HCT116 (cell line): ENCODE data around the gene FKBP5. TPM values are rescaled to one million over a fixed set of nuclear protein-coding genes. Genes with fewer than 3 reads are reported as not detected.

Source experiments
- ATAC-seq: fragments of 200-7000 bp; cut with Tn5 transposase; 2 replicates; pipeline ENCODE4 v1.9.1; 2020; ENCODE audit warnings: mild to moderate bottlenecking, moderate library complexity
- BruUV-seq: library from RNA; stranded (reverse); fragments of 400-500 nt; replicated peaks from 2 replicates; lab custom pipeline; 2021; lab: Mats Ljungman, UMichigan
- CTCF ChIA-PET: fragments of 300-600 bp; sonication (Branson Sonifier 250); formaldehyde crosslinking; loops from one replicate; lab custom pipeline; 2021; ENCODE audit warnings: antibody characterized with exemption; lab: Charles Lee
- POLR2A ChIA-PET: fragments of 300-600, 350-600 bp; sonication (Branson Sonifier 250); formaldehyde crosslinking; loops from one replicate; lab custom pipeline; 2021; ENCODE audit warnings: antibody characterized with exemption; lab: Charles Lee
- RAD21 ChIA-PET, 2 experiments: fragments of 300-600 bp; sonication (Branson Sonifier 250); formaldehyde crosslinking; loops; one replicate each; lab custom pipeline; 2023; ENCODE audit warnings: low total read pairs in 2 of 2; ENCODE audit not compliant: uncharacterized antibody in 2 of 2, unreplicated experiment in 2 of 2, low non-redundant PET in 1 of 2; lab: Charles Lee
- DNase-seq: peaks from one replicate; pipeline ENCODE4 v3.0.0-alpha.2; 2010; ENCODE audit warnings: low read depth, low spot score
- H2AFZ ChIP-seq: fragments of 200-600 bp; shearing (Covaris generic), sonication (generic); 2 replicates; pipeline ENCODE4 v1.6.1; 2017; ENCODE audit warnings: low read depth, mixed run types, mixed read lengths, antibody characterized with exemption, low read length; ENCODE audit not compliant: poor library complexity, severe bottlenecking
- H3K27ac ChIP-seq: 2 replicates; pipeline ENCODE4 v1.5.1; 2012; ENCODE audit warnings: low read depth, low read length
- H3K27me3 ChIP-seq: fragments of 200-600 bp; sonication (generic); 2 replicates; pipeline ENCODE4 v1.6.1; 2016; ENCODE audit warnings: mixed run types, low read length, mixed read lengths; ENCODE audit not compliant: insufficient read depth
- H3K36me3 ChIP-seq, 2 experiments: fragments of 200-500 bp in 1 of 2; fragments of 200-600 bp in 1 of 2; sonication (Bioruptor generic) in 1 of 2; sonication (generic) in 1 of 2; 2 replicates each; pipeline versions ENCODE4 v1.5.1 to v1.6.1; 2014 to 2016; ENCODE audit warnings: low read length in 2 of 2, inconsistent platforms in 1 of 2, mixed read lengths in 1 of 2, mixed run types in 1 of 2; ENCODE audit not compliant: insufficient read depth in 2 of 2, control insufficient read depth in 1 of 2
- H3K4me1 ChIP-seq, 2 experiments: fragments of 200-600 bp in 1 of 2; sonication (generic) in 1 of 2; 2 replicates each; pipeline versions ENCODE4 v1.5.1 to v1.6.1; 2012 to 2017; ENCODE audit warnings: low read length in 2 of 2, inconsistent platforms in 1 of 2, mild to moderate bottlenecking in 1 of 2, mixed read lengths in 1 of 2, mixed run types in 1 of 2, moderate library complexity in 1 of 2; ENCODE audit not compliant: insufficient read depth in 2 of 2, control insufficient read depth in 1 of 2
- H3K4me2 ChIP-seq: fragments of 200-600 bp; sonication (generic); 2 replicates; pipeline ENCODE4 v1.6.1; 2017; ENCODE audit warnings: mixed run types, low read length, mixed read lengths
- H3K4me3 ChIP-seq, 2 experiments: fragments of 200-600 bp in 1 of 2; sonication (generic) in 1 of 2; replicated peaks in 1 of 2; 2 replicates each; pipeline ENCODE4 v1.5.1; 2011 to 2016; ENCODE audit warnings: low read length in 2 of 2, control low read depth in 1 of 2, low read depth in 1 of 2, mild to moderate bottlenecking in 1 of 2, mixed read lengths in 1 of 2, mixed run types in 1 of 2
- H3K79me2 ChIP-seq: fragments of 200-600 bp; sonication (generic); 2 replicates; pipeline ENCODE4 v1.6.1; 2017; ENCODE audit warnings: mild to moderate bottlenecking, mixed run types, low read length, moderate library complexity, mixed read lengths; ENCODE audit not compliant: insufficient read depth
- H3K9ac ChIP-seq: fragments of 200-600 bp; sonication (generic); 2 replicates; pipeline ENCODE4 v1.6.1; 2016; ENCODE audit warnings: low read length, mixed read lengths
- H3K9me2 ChIP-seq: fragments of 200-600 bp; sonication (generic), shearing (Covaris generic); 2 replicates; pipeline ENCODE4 v1.6.1; 2017; ENCODE audit warnings: mixed run types, mild to moderate bottlenecking, moderate library complexity; ENCODE audit not compliant: insufficient read depth
- H3K9me3 ChIP-seq, 2 experiments: fragments of 200-500 bp in 1 of 2; fragments of 200-600 bp in 1 of 2; sonication (Bioruptor generic) in 1 of 2; sonication (generic) in 1 of 2; 2 replicates each; pipeline ENCODE4 v1.6.1; 2014 to 2017; ENCODE audit warnings: low read length in 2 of 2, mixed read lengths in 2 of 2, inconsistent platforms in 1 of 2, low read depth in 1 of 2, mild to moderate bottlenecking in 1 of 2, mixed run types in 1 of 2, moderate library complexity in 1 of 2; ENCODE audit not compliant: control insufficient read depth in 1 of 2, insufficient read depth in 1 of 2
- H4K20me1 ChIP-seq: fragments of 200-600 bp; sonication (generic), shearing (Covaris generic); 2 replicates; pipeline ENCODE4 v1.6.1; 2017; ENCODE audit warnings: mixed run types, mild to moderate bottlenecking, moderate library complexity; ENCODE audit not compliant: insufficient read depth
- ATF3 ChIP-seq: IDR thresholded peaks from 2 replicates; pipeline ENCODE4 v1.6.1; 2012
- CBX3 ChIP-seq: IDR thresholded peaks from 2 replicates; pipeline ENCODE4 v1.6.1; 2012; ENCODE audit warnings: low read depth
- EGR1 ChIP-seq: IDR thresholded peaks from 2 replicates; pipeline ENCODE4 v1.6.1; 2012; ENCODE audit warnings: low read depth
- EZH2 ChIP-seq: fragments of 200-600 bp; sonication (generic); IDR thresholded peaks from 2 replicates; pipeline ENCODE4 v1.6.1; 2017; ENCODE audit warnings: antibody characterized with exemption, mixed run types
- EZH2phosphoT487 ChIP-seq: fragments of 200-600 bp; IDR thresholded peaks from 2 replicates; pipeline ENCODE4 v1.6.1; 2018; ENCODE audit warnings: antibody characterized with exemption, borderline replicate concordance
- JUND ChIP-seq: IDR thresholded peaks from 2 replicates; pipeline ENCODE4 v1.6.1; 2012
- MAX ChIP-seq: IDR thresholded peaks from 2 replicates; pipeline ENCODE4 v1.6.1; 2012
- POLR2AphosphoS5 ChIP-seq: IDR thresholded peaks from 2 replicates; pipeline ENCODE4 v1.6.1; 2011; ENCODE audit warnings: mild to moderate bottlenecking, low read depth, low read length, moderate library complexity
- RAD21 ChIP-seq: IDR thresholded peaks from 2 replicates; pipeline ENCODE4 v1.6.1; 2012; ENCODE audit warnings: low read depth, mild to moderate bottlenecking
- REST ChIP-seq: IDR thresholded peaks from 2 replicates; pipeline ENCODE4 v1.6.1; 2012; ENCODE audit warnings: low read depth
- SIN3A ChIP-seq: IDR thresholded peaks from 2 replicates; pipeline ENCODE4 v1.6.1; 2012; ENCODE audit warnings: low read depth
- SP1 ChIP-seq: IDR thresholded peaks from 2 replicates; pipeline ENCODE4 v1.6.1; 2012; ENCODE audit warnings: low read depth
- ZFX ChIP-seq: fragments of 450-650 bp; IDR thresholded peaks from 2 replicates; pipeline ENCODE4 v1.6.1; 2017
- ZNF274 ChIP-seq: fragments of 200-500 bp; sonication (Bioruptor generic); IDR thresholded peaks from 2 replicates; pipeline ENCODE4 v1.6.1; 2014; ENCODE audit warnings: mild to moderate bottlenecking, low read depth, low read length, inconsistent platforms
- intact Hi-C: fragments of 100-400 bp; cut with micrococcal nuclease; formaldehyde crosslinking; loops from 2 replicates; pipeline ENCODE4 v1.10.0; 2022
- total RNA-seq: library from RNA; stranded (reverse); gene quantifications from one replicate; pipeline ENCODE4 v1.2.1, GENCODE V29; 2021; ENCODE audit not compliant: unreplicated experiment
- TF ChIP-seq, protein P1 (sequence below), 3 experiments: fragments of 200-600 bp in 1 of 3; sonication (generic) in 1 of 3; IDR thresholded peaks in 2 of 3; conservative IDR thresholded peaks in 1 of 3; 2 replicates each; pipeline ENCODE4 v1.5.1; 2012 to 2017; ENCODE audit warnings: low read depth in 2 of 3, low read length in 2 of 3, antibody characterized with exemption in 1 of 3, borderline replicate concordance in 1 of 3, control low read depth in 1 of 3, mild to moderate bottlenecking in 1 of 3, mixed read lengths in 1 of 3, mixed run types in 1 of 3, moderate library complexity in 1 of 3; ENCODE audit not compliant: insufficient read depth in 1 of 3

FKBP5 gene
- total RNA-seq, 1 experiment from 2014 or later: 50.3 TPM

DNA sequence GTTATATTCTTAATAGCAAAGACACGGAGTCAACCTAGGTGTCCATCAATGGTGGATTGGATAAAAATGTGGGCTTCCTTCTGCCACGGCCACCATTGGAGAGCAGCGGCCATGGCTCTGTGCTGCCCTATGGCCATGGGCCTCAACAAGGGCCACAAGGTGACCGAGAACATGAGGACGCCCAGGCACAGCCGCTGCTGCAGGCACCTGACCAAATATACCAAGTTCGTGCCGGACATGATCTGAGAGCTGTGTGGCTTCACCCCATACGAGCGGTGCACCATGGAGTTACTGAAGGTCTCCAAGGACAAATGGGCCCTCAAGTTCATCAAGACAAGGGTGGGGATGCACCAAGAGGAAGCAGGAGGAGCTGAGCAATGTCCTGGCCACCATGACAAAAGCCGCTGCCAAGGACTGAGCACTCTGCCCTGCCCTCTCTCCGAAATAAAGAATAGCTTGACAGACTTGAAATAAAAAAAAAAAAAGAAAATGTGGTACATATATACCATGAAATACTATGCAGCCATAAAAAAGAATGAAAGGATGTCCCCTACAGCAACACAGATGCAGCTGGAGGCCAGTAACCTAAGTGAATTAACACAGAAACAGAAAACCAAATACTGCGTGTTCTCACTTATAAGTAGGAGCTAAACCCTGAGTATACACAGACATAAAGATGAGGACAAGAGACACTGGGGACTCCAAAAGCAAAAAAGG lies 81.0 kb downstream of the FKBP5 start:
- Histone ChIP-seq H3K79me2 (peaks cover 5% of the 10 kb centered on the region; the same call in 1 of the 2 replicates), H3K4me2 (peak overlapping the region; percentile 62; the same call in 1 of the 2 replicates), H3K4me1 (peaks cover 51 to 58% of the 10 kb centered on the region in 2 experiments), H3K27ac (no peak overlapping the region; the same call in 1 of the 2 replicates), H2AFZ (no peak overlapping the region), H3K9ac (no peak overlapping the region), H3K4me3 (no peak overlapping the region), H3K9me2 (no peaks in the 10 kb centered on the region), H3K36me3 (peaks cover 0 to 4% of the 10 kb centered on the region in 2 experiments; a peak in 1 of 4 replicates), H4K20me1 (peaks cover 5% of the 10 kb centered on the region; the same call in 1 of the 2 replicates), H3K27me3 (no peaks in the 10 kb centered on the region), H3K9me3 (no peaks in the 10 kb centered on the region)
- ChIA-PET RAD21 (no interaction called here), POLR2A (interaction anchor here (0.9 kb wide), 1 partner anchor 13 kb away, joined by 3 read pairs; no protein-coding TSS in a partner anchor), CTCF (no interaction called here)
- ATAC-seq (no peak), DNase-seq (no peak)
- TF ChIP-seq POLR2AphosphoS5 (no peak), EZH2 (no peak), JUND (no peak), CBX3 (no peak), RAD21 (no peak), SIN3A (no peak), EZH2phosphoT487 (no peak), ZNF274 (no peak), MAX (no peak), ZFX (no peak), SP1 (no peak), ATF3 (no peak), EGR1 (no peak), REST (no peak)
- TF ChIP-seq, protein P1, sequence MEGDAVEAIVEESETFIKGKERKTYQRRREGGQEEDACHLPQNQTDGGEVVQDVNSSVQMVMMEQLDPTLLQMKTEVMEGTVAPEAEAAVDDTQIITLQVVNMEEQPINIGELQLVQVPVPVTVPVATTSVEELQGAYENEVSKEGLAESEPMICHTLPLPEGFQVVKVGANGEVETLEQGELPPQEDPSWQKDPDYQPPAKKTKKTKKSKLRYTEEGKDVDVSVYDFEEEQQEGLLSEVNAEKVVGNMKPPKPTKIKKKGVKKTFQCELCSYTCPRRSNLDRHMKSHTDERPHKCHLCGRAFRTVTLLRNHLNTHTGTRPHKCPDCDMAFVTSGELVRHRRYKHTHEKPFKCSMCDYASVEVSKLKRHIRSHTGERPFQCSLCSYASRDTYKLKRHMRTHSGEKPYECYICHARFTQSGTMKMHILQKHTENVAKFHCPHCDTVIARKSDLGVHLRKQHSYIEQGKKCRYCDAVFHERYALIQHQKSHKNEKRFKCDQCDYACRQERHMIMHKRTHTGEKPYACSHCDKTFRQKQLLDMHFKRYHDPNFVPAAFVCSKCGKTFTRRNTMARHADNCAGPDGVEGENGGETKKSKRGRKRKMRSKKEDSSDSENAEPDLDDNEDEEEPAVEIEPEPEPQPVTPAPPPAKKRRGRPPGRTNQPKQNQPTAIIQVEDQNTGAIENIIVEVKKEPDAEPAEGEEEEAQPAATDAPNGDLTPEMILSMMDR (IDR thresholded peaks at IDR 0.05 in 2 of 3, conservative IDR thresholded peaks at IDR 0.05 in 1 of 3; ENCODE audit: borderline replicate concordance in 1 of 3, insufficient read depth in 1 of 3, low read depth in 2 of 3, low read length in 2 of 3): no peak
- no TSS peak for BruUV-seq
- intact Hi-C loops: no loop called here
